Vagina (tissue), 2 donors: ENCODE results near the gene COA1. TPM values are rescaled to one million over a fixed set of nuclear protein-coding genes. Genes with fewer than 3 reads are reported as not detected.

Source experiments
- DNase-seq, 2 donors: peaks; one replicate each; pipeline ENCODE4 v3.0.0-alpha.2; 2017; ENCODE audit errors: extremely low spot score in 2 of 2
- H3K27ac ChIP-seq: fragments of 200-600 bp; sonication (generic); one replicate; pipeline ENCODE4 v1.5.1; 2019
- H3K27me3 ChIP-seq: fragments of 200-600 bp; sonication (generic); one replicate; pipeline ENCODE4 v1.5.1; 2019
- H3K36me3 ChIP-seq, 2 donors: fragments of 200-600 bp; sonication (generic); one replicate each; pipeline ENCODE4 v1.5.1; 2017 to 2019
- H3K4me1 ChIP-seq: fragments of 200-600 bp; sonication (generic); one replicate; pipeline ENCODE4 v1.5.1; 2019
- H3K4me3 ChIP-seq, 2 donors: fragments of 200-600 bp; sonication (generic); 1 replicate in 1 of 2; 2 replicates in 1 of 2; pipeline ENCODE4 v1.5.1; 2016 to 2019
- H3K9me3 ChIP-seq: fragments of 200-600 bp; sonication (generic); one replicate; pipeline ENCODE4 v1.5.1; 2019
- CTCF ChIP-seq, 3 experiments: fragments of 450-650 bp in 2 of 3; fragments of 200-600 bp in 1 of 3; sonication (generic) in 1 of 3; IDR thresholded peaks; one replicate each; pipeline ENCODE4 v1.5.1; 2017 to 2019; ENCODE audit warnings: antibody characterized with exemption in 3 of 3, mild to moderate bottlenecking in 2 of 3, moderate library complexity in 2 of 3
- POLR2A ChIP-seq, 2 donors: fragments of 450-650 bp; IDR thresholded peaks; one replicate each; pipeline ENCODE4 v1.6.1; 2017; ENCODE audit warnings: antibody characterized with exemption in 2 of 2, mild to moderate bottlenecking in 2 of 2, moderate library complexity in 2 of 2
- POLR2AphosphoS5 ChIP-seq, 2 donors: sonication (generic); formaldehyde crosslinking; IDR thresholded peaks; one replicate each; pipeline ENCODE4 v1.9.0; 2017; ENCODE audit warnings: antibody characterized with exemption in 2 of 2, mild to moderate bottlenecking in 2 of 2, low read depth in 1 of 2; ENCODE audit not compliant: insufficient read depth in 1 of 2
- intact Hi-C: fragments of 100-400 bp; cut with DNase I; formaldehyde crosslinking; loops from one replicate; pipeline ENCODE4 v1.15.1; 2023
- total RNA-seq: library from RNA; depleted of rRNA; stranded (reverse); fragments of >200 nt; gene quantifications from one replicate; pipeline ENCODE4 v1.2.3, GENCODE V29; 2016

The COA1 gene
- total RNA-seq, 1 donor from 2014 or later: 47.6 TPM

- Histone ChIP-seq H3K27ac (no peak overlapping the region), H3K4me3 (no peak overlapping the region), H3K36me3 (peaks cover 0 to 1% of the 10 kb centered on the region in 2 donors), H3K4me1 (peaks cover 29% of the 10 kb centered on the region), H3K9me3 (no peaks in the 10 kb centered on the region), H3K27me3 (no peaks in the 10 kb centered on the region)
- TF ChIP-seq POLR2A (IDR thresholded peaks at IDR 0.05) (no peak), CTCF (IDR thresholded peaks at IDR 0.05) (no peak), POLR2AphosphoS5 (IDR thresholded peaks at IDR 0.05; ENCODE audit: insufficient read depth in 1 of 2, low read depth in 1 of 2) (no peak)
- intact Hi-C loops: no loop called here
- no peak for DNase-seq
These were observed 137.7 kb downstream of the COA1 start for GRCh38 chr7:43591558-43592180.

GRCh38 chr7:43590862-43591557 lies 138.3 kb downstream of the COA1 start:
- no peaks in the 10 kb centered on the region for H3K27me3 ChIP-seq
- peaks cover 33% of the 10 kb centered on the region for H3K4me1 ChIP-seq
- DNase-seq: no peak
- no peaks in the 10 kb centered on the region for H3K36me3 ChIP-seq
- intact Hi-C loops: no loop called here
- H3K4me3 ChIP-seq: no peak overlapping the region
- H3K27ac ChIP-seq: no peak overlapping the region
- no peaks in the 10 kb centered on the region for H3K9me3 ChIP-seq
- TF ChIP-seq POLR2AphosphoS5 (IDR thresholded peaks at IDR 0.05; ENCODE audit: insufficient read depth in 1 of 2, low read depth in 1 of 2) (no peak), CTCF (IDR thresholded peaks at IDR 0.05) (no peak), POLR2A (IDR thresholded peaks at IDR 0.05) (no peak)

- TF ChIP-seq CTCF (IDR thresholded peaks at IDR 0.05) (no peak), POLR2AphosphoS5 (IDR thresholded peaks at IDR 0.05; ENCODE audit: insufficient read depth in 1 of 2, low read depth in 1 of 2) (no peak), POLR2A (IDR thresholded peaks at IDR 0.05) (no peak)
These were observed 139.6 kb downstream of the COA1 start for GRCh38 chr7:43589728-43590127.

More at GRCh38 chr7:43589728-43590127, 139.6 kb downstream of the COA1 start:
- no peaks in the 10 kb centered on the region for H3K9me3 ChIP-seq
- DNase-seq: no peak
- no peak overlapping the region for H3K4me3 ChIP-seq
- H3K27me3 ChIP-seq: no peaks in the 10 kb centered on the region
- no peaks in the 10 kb centered on the region for H3K36me3 ChIP-seq
- peaks cover 46% of the 10 kb centered on the region for H3K4me1 ChIP-seq
- intact Hi-C loops: loop anchor here (10.0 kb wide), 2 partner anchors 55 to 245 kb away; no protein-coding TSS in a partner anchor
- H3K27ac ChIP-seq: no peak overlapping the region

Other genes with a start within 250 kb of the COA1 start
- gene STK17A, start 146.4 kb downstream of the COA1 start, total RNA-seq: 16.7 TPM
- 65.6 TPM for gene BLVRA, start 29.2 kb upstream of the COA1 start, total RNA-seq
- gene MRPS24, start 140.0 kb upstream of the COA1 start, total RNA-seq: 68.8 TPM
- gene URGCP, start 177.1 kb upstream of the COA1 start, total RNA-seq: 21.1 TPM
- 25.5 TPM for gene UBE2D4, start 196.9 kb upstream of the COA1 start, total RNA-seq